ENCODE results near the gene MDM2. TPM values are rescaled to one million over a fixed set of nuclear protein-coding genes. Genes with fewer than 3 reads are reported as not detected.

Gene MDM2
- total RNA-seq, 1 donor from 2014 or later = 36.0 TPM

- Histone ChIP-seq H3K4me3 (no peak overlapping the region), H3K36me3 (peaks cover 58% of the 10 kb centered on the region), H3K27ac (replicated peaks) (no peak overlapping the region), H3K4me1 (no peaks in the 10 kb centered on the region), H3K27me3 (ENCODE audit: low read depth) (no peaks in the 10 kb centered on the region), H3K9me3 (replicated peaks) (no peaks in the 10 kb centered on the region)
- TF ChIP-seq, protein P1, sequence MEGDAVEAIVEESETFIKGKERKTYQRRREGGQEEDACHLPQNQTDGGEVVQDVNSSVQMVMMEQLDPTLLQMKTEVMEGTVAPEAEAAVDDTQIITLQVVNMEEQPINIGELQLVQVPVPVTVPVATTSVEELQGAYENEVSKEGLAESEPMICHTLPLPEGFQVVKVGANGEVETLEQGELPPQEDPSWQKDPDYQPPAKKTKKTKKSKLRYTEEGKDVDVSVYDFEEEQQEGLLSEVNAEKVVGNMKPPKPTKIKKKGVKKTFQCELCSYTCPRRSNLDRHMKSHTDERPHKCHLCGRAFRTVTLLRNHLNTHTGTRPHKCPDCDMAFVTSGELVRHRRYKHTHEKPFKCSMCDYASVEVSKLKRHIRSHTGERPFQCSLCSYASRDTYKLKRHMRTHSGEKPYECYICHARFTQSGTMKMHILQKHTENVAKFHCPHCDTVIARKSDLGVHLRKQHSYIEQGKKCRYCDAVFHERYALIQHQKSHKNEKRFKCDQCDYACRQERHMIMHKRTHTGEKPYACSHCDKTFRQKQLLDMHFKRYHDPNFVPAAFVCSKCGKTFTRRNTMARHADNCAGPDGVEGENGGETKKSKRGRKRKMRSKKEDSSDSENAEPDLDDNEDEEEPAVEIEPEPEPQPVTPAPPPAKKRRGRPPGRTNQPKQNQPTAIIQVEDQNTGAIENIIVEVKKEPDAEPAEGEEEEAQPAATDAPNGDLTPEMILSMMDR (IDR thresholded peaks at IDR 0.05; ENCODE audit: borderline replicate concordance) = no peak
- intact Hi-C loops (cut with micrococcal nuclease) = no loop called here
- DNase-seq = no peak
Observed at GRCh38 chr12:68762691-68763090, 45.3 kb upstream of the MDM2 start.

GRCh38 chr12:68765696-68766095, 42.3 kb upstream of the MDM2 start:
- no peak for DNase-seq
- Histone ChIP-seq H3K4me3 (no peak overlapping the region), H3K9me3 (replicated peaks) (no peaks in the 10 kb centered on the region), H3K27ac (replicated peaks) (no peak overlapping the region), H3K4me1 (no peaks in the 10 kb centered on the region), H3K27me3 (ENCODE audit: low read depth) (no peaks in the 10 kb centered on the region), H3K36me3 (peaks cover 44% of the 10 kb centered on the region)
- intact Hi-C loops (cut with micrococcal nuclease) = no loop called here
- TF ChIP-seq, protein P1 (IDR thresholded peaks at IDR 0.05; ENCODE audit: borderline replicate concordance) = no peak

GRCh38 chr12:68766646-68767045, 41.3 kb upstream of the MDM2 start:
- no peaks in the 10 kb centered on the region for H3K4me1 ChIP-seq
- TF ChIP-seq, protein P1 (IDR thresholded peaks at IDR 0.05; ENCODE audit: borderline replicate concordance) = no peak

DNA sequence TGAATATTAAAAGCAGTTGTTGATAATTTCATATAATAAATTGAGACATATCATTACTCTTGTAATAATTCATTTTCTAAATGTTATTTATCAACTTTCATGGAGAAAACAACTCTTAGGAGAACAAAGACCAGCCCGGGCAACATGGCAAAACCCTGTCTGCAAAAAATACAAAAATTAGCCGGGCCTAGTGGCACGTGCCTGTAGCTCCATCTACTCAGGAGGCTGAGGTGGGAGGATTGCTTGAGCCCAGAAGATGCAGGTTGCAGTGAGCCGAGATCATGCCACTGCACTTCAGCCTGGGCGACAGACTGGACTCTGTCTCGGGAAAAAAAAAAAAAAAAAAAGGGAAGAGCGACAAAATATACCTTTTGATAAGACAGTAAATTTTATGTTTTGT, 40.8 kb upstream of the MDM2 start:
- intact Hi-C loops (cut with micrococcal nuclease) = no loop called here
- no peak for DNase-seq
- H3K4me1 ChIP-seq = no peaks in the 10 kb centered on the region
- no peaks in the 10 kb centered on the region for H3K27me3 ChIP-seq (ENCODE audit: low read depth)
- H3K9me3 ChIP-seq (replicated peaks) = no peaks in the 10 kb centered on the region
- H3K27ac ChIP-seq (replicated peaks) = no peak overlapping the region
- H3K36me3 ChIP-seq = peaks cover 31% of the 10 kb centered on the region
- H3K4me3 ChIP-seq = no peak overlapping the region
- TF ChIP-seq, protein P1 (IDR thresholded peaks at IDR 0.05; ENCODE audit: borderline replicate concordance) = no peak

More at GRCh38 chr12:68766646-68767045, 41.3 kb upstream of the MDM2 start:
- H3K27me3 ChIP-seq (ENCODE audit: low read depth) = no peaks in the 10 kb centered on the region
- no peak overlapping the region for H3K27ac ChIP-seq (replicated peaks)
- H3K36me3 ChIP-seq = peaks cover 36% of the 10 kb centered on the region
- intact Hi-C loops (cut with micrococcal nuclease) = no loop called here
- no peak overlapping the region for H3K4me3 ChIP-seq
- DNase-seq = no peak
- no peaks in the 10 kb centered on the region for H3K9me3 ChIP-seq (replicated peaks)

DNA sequence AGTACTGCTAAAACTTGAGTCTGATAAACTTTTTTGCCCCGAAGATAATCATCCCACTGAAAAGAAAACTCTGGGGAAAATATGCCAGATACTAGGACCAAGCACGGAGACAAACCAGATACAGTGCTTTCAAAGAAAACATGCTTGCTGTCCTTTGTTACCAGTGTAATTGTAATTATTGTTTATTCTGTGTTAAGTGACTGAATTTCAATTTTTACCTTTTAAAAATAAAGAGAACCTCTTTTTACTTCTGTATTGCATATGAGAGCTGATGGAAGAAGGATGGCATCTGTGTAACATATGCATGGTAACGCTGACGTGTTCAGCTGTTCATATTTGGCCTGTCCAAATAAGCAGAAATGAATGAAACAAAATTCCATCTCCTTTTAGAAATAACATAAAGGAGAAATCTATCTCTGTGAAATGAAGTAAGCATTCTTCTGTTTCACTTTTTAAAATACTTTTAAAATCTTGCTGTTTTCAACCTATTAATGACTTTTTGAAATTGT, 39.5 kb upstream of the MDM2 start:
- H3K27ac ChIP-seq (replicated peaks) = no peak overlapping the region
- H3K4me1 ChIP-seq = no peaks in the 10 kb centered on the region
- H3K9me3 ChIP-seq (replicated peaks) = no peaks in the 10 kb centered on the region
- no peak for DNase-seq
- TF ChIP-seq, protein P1 (IDR thresholded peaks at IDR 0.05; ENCODE audit: borderline replicate concordance) = no peak
- no peak overlapping the region for H3K4me3 ChIP-seq
- intact Hi-C loops (cut with micrococcal nuclease) = no loop called here
- no peaks in the 10 kb centered on the region for H3K27me3 ChIP-seq (ENCODE audit: low read depth)
- peaks cover 24% of the 10 kb centered on the region for H3K36me3 ChIP-seq
